GM18909 (cell line): Measurements from ENCODE around the gene SHISAL1.

ENCODE experiments used
- ATAC-seq: cut with Tn5 transposase; IDR thresholded peaks from one replicate; pipeline ENCODE4 v1.9.1; 2021; ENCODE audit warnings: mild to moderate bottlenecking; ENCODE audit not compliant: unreplicated experiment, poor library complexity

Gene SHISAL1

GRCh38 chr22:44281768-44282637, 30.7 kb downstream of the SHISAL1 start:
- ATAC-seq, result no peak

- ATAC-seq, result no peak
Observed at GRCh38 chr22:44280665-44281188, 32.0 kb downstream of the SHISAL1 start.

- ATAC-seq, result no peak
Observed at GRCh38 chr22:44279069-44279360, 33.7 kb downstream of the SHISAL1 start.

- ATAC-seq, result no peak
Observed at GRCh38 chr22:44278243-44279068, 34.3 kb downstream of the SHISAL1 start.

GRCh38 chr22:44277386-44278135, 35.2 kb downstream of the SHISAL1 start:
- ATAC-seq, result no peak

- no peak for ATAC-seq
Observed at GRCh38 chr22:44276706-44277356, 35.9 kb downstream of the SHISAL1 start.

GRCh38 chr22:44276041-44276440, 36.7 kb downstream of the SHISAL1 start:
- no peak for ATAC-seq

GRCh38 chr22:44275631-44275995, 37.1 kb downstream of the SHISAL1 start:
- ATAC-seq, result no peak

GRCh38 chr22:44274918-44275630, 37.7 kb downstream of the SHISAL1 start:
- ATAC-seq, result no peak

- ATAC-seq, result no peak
Observed at GRCh38 chr22:44273175-44273574, 39.6 kb downstream of the SHISAL1 start.

GRCh38 chr22:44272401-44272771, 40.4 kb downstream of the SHISAL1 start:
- ATAC-seq, result no peak

GRCh38 chr22:44271732-44272400, 40.9 kb downstream of the SHISAL1 start:
- no peak for ATAC-seq

- no peak for ATAC-seq
Observed at GRCh38 chr22:44271010-44271500, 41.7 kb downstream of the SHISAL1 start.

- no peak for ATAC-seq
Observed at GRCh38 chr22:44270556-44270880, 42.2 kb downstream of the SHISAL1 start.

GRCh38 chr22:44269757-44270555, 42.8 kb downstream of the SHISAL1 start:
- ATAC-seq, result no peak

GRCh38 chr22:44269117-44269498, 43.6 kb downstream of the SHISAL1 start:
- ATAC-seq, result no peak

GRCh38 chr22:44268431-44269116, 44.2 kb downstream of the SHISAL1 start:
- ATAC-seq, result no peak

- ATAC-seq, result no peak
Observed at GRCh38 chr22:44267856-44268255, 44.9 kb downstream of the SHISAL1 start.
